DOHH2 (cell line): ENCODE data around the gene CEBPA.

ENCODE experiments used
- H3F3A ChIP-seq: fragments of 200-600 bp; sonication (generic), shearing (Covaris generic); 2 replicates; pipeline ENCODE4 v1.6.0; 2016; ENCODE audit warnings: antibody characterized with exemption, mild to moderate bottlenecking; ENCODE audit not compliant: control insufficient read depth, insufficient read depth
- H3K27ac ChIP-seq: fragments of 200-600 bp; sonication (generic); 2 replicates; pipeline ENCODE4 v1.5.1; 2014; ENCODE audit warnings: low read depth, mild to moderate bottlenecking, low read length, moderate library complexity
- H3K27me3 ChIP-seq: fragments of 200-600 bp; sonication (generic); 2 replicates; pipeline ENCODE4 v1.6.1; 2014; ENCODE audit warnings: mild to moderate bottlenecking, low read length, mixed read lengths; ENCODE audit not compliant: control insufficient read depth
- H3K36me3 ChIP-seq: fragments of 200-600 bp; sonication (generic); 2 replicates; pipeline ENCODE4 v1.6.1; 2014; ENCODE audit warnings: mild to moderate bottlenecking, low read length, moderate library complexity, mixed read lengths; ENCODE audit not compliant: control insufficient read depth
- H3K4me1 ChIP-seq: fragments of 200-600 bp; sonication (generic); 2 replicates; pipeline ENCODE4 v1.6.1; 2014; ENCODE audit warnings: mild to moderate bottlenecking, low read length, mixed read lengths; ENCODE audit not compliant: control insufficient read depth
- H3K4me2 ChIP-seq: fragments of 200-600 bp; sonication (generic); 2 replicates; pipeline ENCODE4 v1.6.0; 2014; ENCODE audit warnings: mild to moderate bottlenecking, low read length, moderate library complexity
- H3K4me3 ChIP-seq: fragments of 200-600 bp; sonication (generic); 2 replicates; pipeline ENCODE4 v1.5.1; 2014; ENCODE audit warnings: mild to moderate bottlenecking, low read length, mixed read lengths
- H3K79me2 ChIP-seq: fragments of 200-600 bp; sonication (generic); 2 replicates; pipeline ENCODE4 v1.6.1; 2014; ENCODE audit warnings: mild to moderate bottlenecking, low read length, mixed read lengths; ENCODE audit not compliant: control insufficient read depth
- H3K9me2 ChIP-seq: fragments of 200-600 bp; sonication (generic); replicated peaks from 2 replicates; pipeline ENCODE4 v1.6.1; 2014; ENCODE audit warnings: mild to moderate bottlenecking, low read length, mixed read lengths; ENCODE audit not compliant: control insufficient read depth
- H3K9me3 ChIP-seq: fragments of 200-600 bp; sonication (generic); 2 replicates; pipeline ENCODE4 v1.6.1; 2014; ENCODE audit warnings: antibody characterized with exemption, low read length, mixed read lengths; ENCODE audit not compliant: control insufficient read depth, insufficient read depth
- H4K20me1 ChIP-seq: fragments of 200-600 bp; sonication (generic); 2 replicates; pipeline ENCODE4 v1.6.0; 2014; ENCODE audit warnings: low read depth, mild to moderate bottlenecking, antibody characterized with exemption, low read length, moderate library complexity; ENCODE audit not compliant: control insufficient read depth, insufficient read depth
- CTCF ChIP-seq: fragments of 200-600 bp; sonication (generic); IDR thresholded peaks from one replicate; pipeline ENCODE4 v1.5.1; 2014; ENCODE audit warnings: antibody characterized with exemption, mild to moderate bottlenecking, low read depth, low read length; ENCODE audit not compliant: poor library complexity, severe bottlenecking
- EZH2phosphoT487 ChIP-seq: fragments of 200-600 bp; sonication (generic); IDR thresholded peaks from 2 replicates; pipeline ENCODE4 v1.6.1; 2017; ENCODE audit warnings: borderline replicate concordance, mild to moderate bottlenecking, antibody characterized with exemption, low read length, moderate library complexity, mixed read lengths

CEBPA gene

GRCh38 chr19:33264881-33265445, 37.4 kb downstream of the CEBPA start:
- Histone ChIP-seq H3K27ac (no peak overlapping the region), H4K20me1 (no peaks in the 10 kb centered on the region), H3K9me3 (no peaks in the 10 kb centered on the region), H3K4me3 (no peak overlapping the region), H3K4me1 (peaks cover 5% of the 10 kb centered on the region; the same call in 1 of the 2 replicates), H3F3A (no peaks in the 10 kb centered on the region), H3K9me2 (no peaks in the 10 kb centered on the region), H3K79me2 (no peaks in the 10 kb centered on the region), H3K4me2 (no peak overlapping the region), H3K36me3 (no peaks in the 10 kb centered on the region), H3K27me3 (no peaks in the 10 kb centered on the region)
- TF ChIP-seq EZH2phosphoT487 = no peak
- no peak for TF ChIP-seq CTCF

- H3K9me2 ChIP-seq = no peaks in the 10 kb centered on the region
- no peaks in the 10 kb centered on the region for H4K20me1 ChIP-seq
- H3K4me2 ChIP-seq = no peak overlapping the region
- TF ChIP-seq CTCF (no peak), EZH2phosphoT487 (no peak)
- H3K79me2 ChIP-seq = no peaks in the 10 kb centered on the region
- H3K36me3 ChIP-seq = no peaks in the 10 kb centered on the region
- no peaks in the 10 kb centered on the region for H3K9me3 ChIP-seq
- no peaks in the 10 kb centered on the region for H3K27me3 ChIP-seq
- no peak overlapping the region for H3K27ac ChIP-seq
- H3F3A ChIP-seq = no peaks in the 10 kb centered on the region
- H3K4me3 ChIP-seq = no peak overlapping the region
- peaks cover 2% of the 10 kb centered on the region; the same call in 1 of the 2 replicates for H3K4me1 ChIP-seq
Observed at GRCh38 chr19:33263325-33264023, 38.9 kb downstream of the CEBPA start.

- no peaks in the 10 kb centered on the region for H3K9me2 ChIP-seq
- no peak overlapping the region for H3K4me3 ChIP-seq
- no peaks in the 10 kb centered on the region for H3K27me3 ChIP-seq
- no peaks in the 10 kb centered on the region for H3K79me2 ChIP-seq
- no peaks in the 10 kb centered on the region for H3F3A ChIP-seq
- TF ChIP-seq CTCF = no peak
- no peak for TF ChIP-seq EZH2phosphoT487
- no peaks in the 10 kb centered on the region for H3K9me3 ChIP-seq
- H3K4me2 ChIP-seq = no peak overlapping the region
- no peak overlapping the region for H3K27ac ChIP-seq
- no peaks in the 10 kb centered on the region for H3K36me3 ChIP-seq
- no peaks in the 10 kb centered on the region for H4K20me1 ChIP-seq
- H3K4me1 ChIP-seq = no peaks in the 10 kb centered on the region
Observed at GRCh38 chr19:33261511-33262189, 40.7 kb downstream of the CEBPA start.
